ENCODE data around the gene KLK8. TPM values are rescaled to one million over a fixed set of nuclear protein-coding genes. Genes with fewer than 3 reads are reported as not detected.
"Not testable (repeated sequence)": the region's sequence is repeated elsewhere in the genome, so short reads cannot be mapped to it uniquely, and the experiment has no call there.

The KLK8 gene
- total RNA-seq, 2 experiments from 2014 or later = not detected

- no peaks in the 10 kb centered on the region for H3K36me3 Mint-ChIP-seq (ENCODE audit: low read depth)
- CTCF ChIA-PET = no interaction called here
- DNase-seq = no peak
- intact Hi-C loops (cut with micrococcal nuclease) = no loop called here
- H3K4me1 Mint-ChIP-seq (ENCODE audit: low read depth) = no peaks in the 10 kb centered on the region
- no peak overlapping the region for H3K4me3 Mint-ChIP-seq
- no peak overlapping the region for H3K27ac Mint-ChIP-seq
- H3K27me3 Mint-ChIP-seq (ENCODE audit: low read depth) = peaks cover 42% of the 10 kb centered on the region
- H3K9me3 Mint-ChIP-seq = no peaks in the 10 kb centered on the region
Observed at GRCh38 chr19:50974702-50975556, 26.5 kb downstream of the KLK8 start.

GRCh38 chr19:50972795-50973376 lies 28.5 kb downstream of the KLK8 start:
- DNase-seq = no peak
- Mint-ChIP-seq H3K27ac (no peak overlapping the region), H3K9me3 (no peaks in the 10 kb centered on the region), H3K4me1 (ENCODE audit: low read depth) (no peaks in the 10 kb centered on the region), H3K27me3 (ENCODE audit: low read depth) (peaks cover 40% of the 10 kb centered on the region), H3K36me3 (ENCODE audit: low read depth) (no peaks in the 10 kb centered on the region), H3K4me3 (no peak overlapping the region)
- intact Hi-C loops (cut with micrococcal nuclease) = no loop called here
- CTCF ChIA-PET = no interaction called here

- intact Hi-C loops (cut with micrococcal nuclease); H3K4me1 Mint-ChIP-seq (ENCODE audit: low read depth); H3K4me3 Mint-ChIP-seq; H3K27ac Mint-ChIP-seq; H3K36me3 Mint-ChIP-seq (ENCODE audit: low read depth); DNase-seq; CTCF ChIA-PET; H3K9me3 Mint-ChIP-seq: not testable (repeated sequence)
- H3K27me3 Mint-ChIP-seq (ENCODE audit: low read depth) = peaks cover 36% of the 10 kb centered on the region
Observed at GRCh38 chr19:50969810-50970209, 31.6 kb downstream of the KLK8 start.

GRCh38 chr19:50969413-50969760 lies 32.0 kb downstream of the KLK8 start, which contains the start of gene KLK6:
Gene KLK6, minus strand, starts transcription at chr19:50969591. Its CDS starts 1,487 bp downstream, at chr19:50968104.
- no peaks in the 10 kb centered on the region for H3K9me3 Mint-ChIP-seq
- peaks cover 36% of the 10 kb centered on the region for H3K27me3 Mint-ChIP-seq (ENCODE audit: low read depth)
- no peak within 1 kb of the TSS for H3K4me3 Mint-ChIP-seq
- H3K27ac Mint-ChIP-seq = no peak within 1 kb of the TSS
- intact Hi-C loops (cut with micrococcal nuclease) = no loop called here
- no peak for DNase-seq
- CTCF ChIA-PET = no interaction called here
- H3K4me1 Mint-ChIP-seq (ENCODE audit: low read depth) = no peaks in the 10 kb centered on the region
- no peaks in the 10 kb centered on the region for H3K36me3 Mint-ChIP-seq (ENCODE audit: low read depth)

- Mint-ChIP-seq H3K27ac (no peak overlapping the region), H3K4me3 (no peak overlapping the region), H3K27me3 (ENCODE audit: low read depth) (peaks cover 37% of the 10 kb centered on the region), H3K4me1 (ENCODE audit: low read depth) (no peaks in the 10 kb centered on the region), H3K36me3 (ENCODE audit: low read depth) (no peaks in the 10 kb centered on the region), H3K9me3 (no peaks in the 10 kb centered on the region)
- CTCF ChIA-PET = no interaction called here
- intact Hi-C loops (cut with micrococcal nuclease) = no loop called here
- no peak for DNase-seq
Observed at GRCh38 chr19:50968716-50969412, 32.5 kb downstream of the KLK8 start.

- H3K27me3 Mint-ChIP-seq (ENCODE audit: low read depth) = peaks cover 41% of the 10 kb centered on the region
- H3K36me3 Mint-ChIP-seq (ENCODE audit: low read depth) = no peaks in the 10 kb centered on the region
- CTCF ChIA-PET = no interaction called here
- H3K4me3 Mint-ChIP-seq = no peak overlapping the region
- H3K27ac Mint-ChIP-seq = no peak overlapping the region
- intact Hi-C loops (cut with micrococcal nuclease) = no loop called here
- no peaks in the 10 kb centered on the region for H3K9me3 Mint-ChIP-seq
- no peak for DNase-seq
- H3K4me1 Mint-ChIP-seq (ENCODE audit: low read depth) = no peaks in the 10 kb centered on the region
Observed at GRCh38 chr19:50967929-50968715, 33.3 kb downstream of the KLK8 start.

GRCh38 chr19:50964266-50964665 lies 37.1 kb downstream of the KLK8 start:
- Mint-ChIP-seq H3K27me3 (ENCODE audit: low read depth) (peaks cover 33% of the 10 kb centered on the region), H3K9me3 (peaks cover 6% of the 10 kb centered on the region), H3K4me1 (ENCODE audit: low read depth) (no peaks in the 10 kb centered on the region), H3K36me3 (ENCODE audit: low read depth) (no peaks in the 10 kb centered on the region), H3K4me3 (no peak overlapping the region), H3K27ac (no peak overlapping the region)
- no peak for DNase-seq
- intact Hi-C loops (cut with micrococcal nuclease) = no loop called here
- CTCF ChIA-PET = no interaction called here

GRCh38 chr19:50963381-50963780 lies 38.0 kb downstream of the KLK8 start:
- H3K4me3 Mint-ChIP-seq = no peak overlapping the region
- DNase-seq = no peak
- no peak overlapping the region for H3K27ac Mint-ChIP-seq
- intact Hi-C loops (cut with micrococcal nuclease) = no loop called here
- H3K4me1 Mint-ChIP-seq (ENCODE audit: low read depth) = no peaks in the 10 kb centered on the region
- H3K9me3 Mint-ChIP-seq = peaks cover 6% of the 10 kb centered on the region
- CTCF ChIA-PET = no interaction called here
- no peaks in the 10 kb centered on the region for H3K36me3 Mint-ChIP-seq (ENCODE audit: low read depth)
- peaks cover 36% of the 10 kb centered on the region for H3K27me3 Mint-ChIP-seq (ENCODE audit: low read depth)

GRCh38 chr19:50962245-50962644 lies 39.2 kb downstream of the KLK8 start:
- CTCF ChIA-PET = no interaction called here
- Mint-ChIP-seq H3K4me3 (no peak overlapping the region), H3K9me3 (peaks cover 6% of the 10 kb centered on the region), H3K36me3 (ENCODE audit: low read depth) (no peaks in the 10 kb centered on the region), H3K27ac (no peak overlapping the region), H3K27me3 (ENCODE audit: low read depth) (peaks cover 38% of the 10 kb centered on the region), H3K4me1 (ENCODE audit: low read depth) (no peaks in the 10 kb centered on the region)
- intact Hi-C loops (cut with micrococcal nuclease) = no loop called here
- no peak for DNase-seq

GRCh38 chr19:50959731-50960500 lies 41.5 kb downstream of the KLK8 start:
- DNase-seq = no peak
- Mint-ChIP-seq H3K36me3 (ENCODE audit: low read depth) (no peaks in the 10 kb centered on the region), H3K27ac (no peak overlapping the region), H3K9me3 (peaks cover 6% of the 10 kb centered on the region), H3K27me3 (ENCODE audit: low read depth) (peaks cover 31% of the 10 kb centered on the region), H3K4me1 (ENCODE audit: low read depth) (no peaks in the 10 kb centered on the region), H3K4me3 (no peak overlapping the region)
- CTCF ChIA-PET = no interaction called here
- intact Hi-C loops (cut with micrococcal nuclease) = no loop called here

GRCh38 chr19:50957587-50957986 lies 43.8 kb downstream of the KLK8 start:
- H3K4me3 Mint-ChIP-seq = no peak overlapping the region
- no peak for DNase-seq
- H3K4me1 Mint-ChIP-seq (ENCODE audit: low read depth) = no peaks in the 10 kb centered on the region
- CTCF ChIA-PET = no interaction called here
- intact Hi-C loops (cut with micrococcal nuclease) = no loop called here
- H3K36me3 Mint-ChIP-seq (ENCODE audit: low read depth) = no peaks in the 10 kb centered on the region
- H3K27ac Mint-ChIP-seq = no peak overlapping the region
- peaks cover 21% of the 10 kb centered on the region for H3K27me3 Mint-ChIP-seq (ENCODE audit: low read depth)
- peaks cover 2% of the 10 kb centered on the region for H3K9me3 Mint-ChIP-seq

GRCh38 chr19:50952910-50953309 lies 48.5 kb downstream of the KLK8 start, which contains the start of gene KLK5:
Gene KLK5, minus strand, starts transcription at chr19:50953038. Its CDS starts 381 bp downstream, at chr19:50952657.
- Mint-ChIP-seq H3K27ac (no peak within 1 kb of the TSS), H3K36me3 (ENCODE audit: low read depth) (no peaks in the 10 kb centered on the region), H3K4me1 (ENCODE audit: low read depth) (no peaks in the 10 kb centered on the region), H3K4me3 (no peak within 1 kb of the TSS), H3K9me3 (no peaks in the 10 kb centered on the region), H3K27me3 (ENCODE audit: low read depth) (peaks cover 27% of the 10 kb centered on the region)
- intact Hi-C loops (cut with micrococcal nuclease) = no loop called here
- CTCF ChIA-PET = no interaction called here
- DNase-seq = no peak
